Measurements from ENCODE around the gene CSTPP1. TPM values are rescaled to one million over a fixed set of nuclear protein-coding genes. Genes with fewer than 3 reads are reported as not detected.

The CSTPP1 gene
- total and polyA plus RNA-seq, 2 of the 4 experiments (the other 2 are of a cell fraction) = 22.0 to 35.7 TPM

DNA sequence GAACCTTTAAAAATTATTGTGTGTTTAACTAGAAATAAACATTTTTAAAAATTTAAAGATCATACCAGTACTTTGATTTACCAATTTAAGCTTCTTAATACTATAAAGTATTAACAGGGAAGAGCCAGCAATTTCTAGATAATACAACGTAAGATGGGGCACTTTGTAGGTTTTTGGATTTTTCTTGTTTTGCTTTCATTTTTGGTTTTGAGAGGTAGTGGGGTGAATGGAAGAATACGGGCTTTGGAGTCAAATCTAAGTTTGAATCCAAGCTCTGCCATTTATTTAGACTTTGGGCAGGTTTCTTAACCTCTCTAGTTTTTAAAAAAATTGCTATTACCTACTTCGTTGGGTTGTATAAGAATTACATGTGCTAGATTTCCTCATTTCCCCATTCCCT, 44.9 kb downstream of the CSTPP1 start:
- dilution Hi-C loops (cut with HindIII; ENCODE audit: low sequenced_read_pairs, unreplicated experiment) = no loop called here
- H2AK5ac ChIP-seq (ENCODE audit: low read depth, low read length) = no peak overlapping the region

More for the DNA sequence above, 44.9 kb downstream of the CSTPP1 start:
- CTCF ChIA-PET = no interaction called here
- no peak overlapping the region for H2AFZ ChIP-seq (replicated peaks; ENCODE audit: low read length, poor library complexity)
- H3K9me1 ChIP-seq (ENCODE audit: insufficient read depth, low read length) = peaks cover 6% of the 10 kb centered on the region
- H3K27me3 ChIP-seq (ENCODE audit: control insufficient read depth, insufficient read depth, low read length) = no peaks in the 10 kb centered on the region
- H3K4ac ChIP-seq (ENCODE audit: low read depth, low read length) = no peak overlapping the region
- no peak overlapping the region for H3K4me3 ChIP-seq (ENCODE audit: insufficient read depth, low read depth, low read length)
- H3K9me3 ChIP-seq (ENCODE audit: control insufficient read depth, insufficient read depth, low read length) = no peaks in the 10 kb centered on the region
- BruUV-seq (replicated peaks) = no TSS peak
- no peaks in the 10 kb centered on the region for H3K36me3 ChIP-seq (ENCODE audit: control insufficient read depth, insufficient read depth, low read length)
- H4K91ac ChIP-seq (ENCODE audit: insufficient read depth, low read depth, low read length) = no peak overlapping the region
- H2BK120ac ChIP-seq (ENCODE audit: low read depth, low read length) = no peak overlapping the region
- no peak for ATAC-seq (ENCODE audit: low read depth)
- no CpG with 5 or more reads among the region's 3 CpGs for WGBS, 2 experiments (ENCODE audit: extremely low coverage in 2 of 2, insufficient read length in 1 of 2)
- no peak for TF ChIP-seq NFE2L2 (IDR thresholded peaks at IDR 0.05; ENCODE audit: low read depth, low read length)
- no peak for TF ChIP-seq RFX5 (IDR thresholded peaks at IDR 0.05; ENCODE audit: low read depth, low read length)
- TF ChIP-seq RAD21 (IDR thresholded peaks at IDR 0.05; ENCODE audit: low read length) = no peak
- TF ChIP-seq, protein P1, sequence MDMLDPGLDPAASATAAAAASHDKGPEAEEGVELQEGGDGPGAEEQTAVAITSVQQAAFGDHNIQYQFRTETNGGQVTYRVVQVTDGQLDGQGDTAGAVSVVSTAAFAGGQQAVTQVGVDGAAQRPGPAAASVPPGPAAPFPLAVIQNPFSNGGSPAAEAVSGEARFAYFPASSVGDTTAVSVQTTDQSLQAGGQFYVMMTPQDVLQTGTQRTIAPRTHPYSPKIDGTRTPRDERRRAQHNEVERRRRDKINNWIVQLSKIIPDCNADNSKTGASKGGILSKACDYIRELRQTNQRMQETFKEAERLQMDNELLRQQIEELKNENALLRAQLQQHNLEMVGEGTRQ (IDR thresholded peaks at IDR 0.05; ENCODE audit: low read depth, low read length) = no peak
- no peak for TF ChIP-seq CEBPB (IDR thresholded peaks at IDR 0.05; ENCODE audit: low read depth, low read length)
- TF ChIP-seq MXI1 (IDR thresholded peaks at IDR 0.05; ENCODE audit: borderline replicate concordance, low read depth, low read length) = no peak
- TF ChIP-seq MAFK (IDR thresholded peaks at IDR 0.05; ENCODE audit: low read depth, low read length) = no peak
- TF ChIP-seq FOS (IDR thresholded peaks at IDR 0.05; ENCODE audit: low read depth, low read length) = no peak
- TF ChIP-seq CTCF (conservative IDR thresholded peaks at IDR 0.05; ENCODE audit: low read depth, low read length) = no peak
- TF ChIP-seq MAZ (IDR thresholded peaks at IDR 0.05; ENCODE audit: borderline replicate concordance, low read depth, low read length) = no peak
- TF ChIP-seq, protein P2, sequence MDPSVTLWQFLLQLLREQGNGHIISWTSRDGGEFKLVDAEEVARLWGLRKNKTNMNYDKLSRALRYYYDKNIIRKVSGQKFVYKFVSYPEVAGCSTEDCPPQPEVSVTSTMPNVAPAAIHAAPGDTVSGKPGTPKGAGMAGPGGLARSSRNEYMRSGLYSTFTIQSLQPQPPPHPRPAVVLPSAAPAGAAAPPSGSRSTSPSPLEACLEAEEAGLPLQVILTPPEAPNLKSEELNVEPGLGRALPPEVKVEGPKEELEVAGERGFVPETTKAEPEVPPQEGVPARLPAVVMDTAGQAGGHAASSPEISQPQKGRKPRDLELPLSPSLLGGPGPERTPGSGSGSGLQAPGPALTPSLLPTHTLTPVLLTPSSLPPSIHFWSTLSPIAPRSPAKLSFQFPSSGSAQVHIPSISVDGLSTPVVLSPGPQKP (IDR thresholded peaks at IDR 0.05; ENCODE audit: borderline replicate concordance, low read depth, low read length) = no peak
- no peak for TF ChIP-seq BHLHE40 (IDR thresholded peaks at IDR 0.05; ENCODE audit: low read depth, low read length)
- no peak for TF ChIP-seq SMC3 (IDR thresholded peaks at IDR 0.05; ENCODE audit: low read depth, low read length)
- no peak for TF ChIP-seq RCOR1 (IDR thresholded peaks at IDR 0.05; ENCODE audit: insufficient replicate concordance, low read length)
- TF ChIP-seq CHD1 (IDR thresholded peaks at IDR 0.05; ENCODE audit: low read depth, low read length) = no peak
- POLR2A ChIA-PET (ENCODE audit: unreplicated experiment) = no interaction called here
- no peak overlapping the region for H3K9ac ChIP-seq (ENCODE audit: low read depth, low read length)
- H3K56ac ChIP-seq (ENCODE audit: extremely low read depth, insufficient read depth, low read length) = no peak overlapping the region
- H4K8ac ChIP-seq (ENCODE audit: low read depth in 2 of 2, low read length in 2 of 2) = no peak overlapping the region
- no peak overlapping the region for H2BK20ac ChIP-seq (ENCODE audit: low read depth, low read length)
- in situ Hi-C loops (cut with MboI; ENCODE audit: low sequenced_read_pairs) = no loop called here
- H3K18ac ChIP-seq (ENCODE audit: low read depth, low read length) = no peak overlapping the region
- intact Hi-C loops (cut with micrococcal nuclease) = no loop called here
- no peak overlapping the region for H3K23ac ChIP-seq (ENCODE audit: low read depth, low read length)
- H2BK15ac ChIP-seq (ENCODE audit: low read depth, low read length) = no peak overlapping the region
- H3K27ac ChIP-seq (ENCODE audit: insufficient read depth, low read length) = no peak overlapping the region
- no peak overlapping the region for H2BK5ac ChIP-seq (ENCODE audit: low read depth, low read length, poor library complexity, severe bottlenecking)
- no peak for DNase-seq
- H2AK9ac ChIP-seq (replicated peaks; ENCODE audit: low read depth, low read length, poor library complexity) = no peak overlapping the region
- H4K20me1 ChIP-seq (ENCODE audit: insufficient read depth, low read length) = peaks cover 4% of the 10 kb centered on the region; the same call in 1 of the 2 replicates
- H3K4me1 ChIP-seq (ENCODE audit: control insufficient read depth, insufficient read depth, low read length) = peaks cover 12% of the 10 kb centered on the region
- no peak overlapping the region for H3K14ac ChIP-seq (replicated peaks; ENCODE audit: low read depth, low read length)
- no peak overlapping the region for H4K5ac ChIP-seq (ENCODE audit: low read depth, low read length)
- peaks cover 0 to 11% of the 10 kb centered on the region in 2 experiments; a peak in 2 of 4 replicates for H3K79me1 ChIP-seq (ENCODE audit: low read depth in 1 of 2, low read length in 2 of 2)
- H3K4me2 ChIP-seq (ENCODE audit: low read depth, low read length) = no peak overlapping the region
